ENCODE results near the gene TLCD3B.
A peak's percentile ranks its signal among the peaks of the same experiment; 100 is the strongest.

Gene TLCD3B, protein sequence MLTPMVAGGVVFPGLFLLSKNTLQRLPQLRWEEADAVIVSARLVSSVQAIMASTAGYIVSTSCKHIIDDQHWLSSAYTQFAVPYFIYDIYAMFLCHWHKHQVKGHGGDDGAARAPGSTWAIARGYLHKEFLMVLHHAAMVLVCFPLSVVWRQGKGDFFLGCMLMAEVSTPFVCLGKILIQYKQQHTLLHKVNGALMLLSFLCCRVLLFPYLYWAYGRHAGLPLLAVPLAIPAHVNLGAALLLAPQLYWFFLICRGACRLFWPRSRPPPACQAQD

GRCh38 chr16:30030841-30031413, at the start of gene TLCD3B:
Gene TLCD3B, minus strand, starts transcription at chr16:30031271. Its CDS starts 744 bp downstream, at chr16:30030527.
- DNase-seq (ENCODE audit: low read depth in 2 of 2), result no peak

- no peak for DNase-seq (ENCODE audit: low read depth in 2 of 2)
Observed at GRCh38 chr16:30079480-30079879, 48.4 kb upstream of the TLCD3B start.

DNA sequence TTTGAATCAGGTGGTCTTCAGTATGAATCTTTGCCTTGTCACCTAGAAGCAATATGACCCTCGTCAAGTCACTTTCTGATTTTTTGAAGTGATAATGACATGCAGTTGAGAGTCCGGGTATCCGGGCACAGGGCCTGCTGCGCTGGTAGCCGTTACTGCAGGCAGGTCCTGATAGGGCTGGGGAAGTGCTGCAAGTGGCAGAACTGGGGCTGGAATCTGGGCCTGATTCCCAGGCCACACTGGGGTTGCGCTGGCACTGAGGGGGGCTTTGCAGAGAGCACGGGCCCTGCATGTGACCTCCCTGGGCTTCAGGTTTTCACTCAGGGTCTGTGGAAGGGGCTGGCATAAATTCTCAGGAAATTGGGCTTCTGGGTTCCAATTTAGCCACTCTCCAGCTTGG, 47.7 kb upstream of the TLCD3B start:
- no peak for DNase-seq (ENCODE audit: low read depth in 2 of 2)

- no peak for DNase-seq (ENCODE audit: low read depth in 2 of 2)
Observed at GRCh38 chr16:30077656-30078055, 46.6 kb upstream of the TLCD3B start.

DNA sequence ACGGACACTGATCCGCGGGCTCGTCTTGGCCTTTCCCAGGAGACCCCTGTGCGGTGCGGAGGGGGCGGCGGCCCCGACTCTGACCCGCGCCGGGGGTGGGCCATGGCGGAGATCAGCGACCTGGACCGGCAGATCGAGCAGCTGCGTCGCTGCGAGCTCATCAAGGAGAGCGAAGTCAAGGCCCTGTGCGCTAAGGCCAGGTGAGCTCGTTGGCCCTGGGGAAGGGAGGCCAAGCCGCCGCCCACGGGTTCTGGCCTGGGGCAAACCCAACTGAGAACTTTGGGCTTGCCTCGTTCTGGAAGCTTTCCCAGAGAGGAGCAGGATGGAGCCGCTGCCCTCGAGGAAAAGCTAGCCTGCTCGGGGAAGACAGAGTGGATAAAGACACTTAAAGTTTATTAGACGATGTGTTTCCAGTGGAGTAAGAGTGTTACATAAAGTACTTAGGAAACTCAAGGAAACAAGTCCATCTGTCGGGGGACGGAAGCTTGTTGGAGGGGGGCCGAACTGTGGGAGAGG, 45.3 kb upstream of the TLCD3B start:
- no peak for DNase-seq (ENCODE audit: low read depth in 2 of 2)

DNA sequence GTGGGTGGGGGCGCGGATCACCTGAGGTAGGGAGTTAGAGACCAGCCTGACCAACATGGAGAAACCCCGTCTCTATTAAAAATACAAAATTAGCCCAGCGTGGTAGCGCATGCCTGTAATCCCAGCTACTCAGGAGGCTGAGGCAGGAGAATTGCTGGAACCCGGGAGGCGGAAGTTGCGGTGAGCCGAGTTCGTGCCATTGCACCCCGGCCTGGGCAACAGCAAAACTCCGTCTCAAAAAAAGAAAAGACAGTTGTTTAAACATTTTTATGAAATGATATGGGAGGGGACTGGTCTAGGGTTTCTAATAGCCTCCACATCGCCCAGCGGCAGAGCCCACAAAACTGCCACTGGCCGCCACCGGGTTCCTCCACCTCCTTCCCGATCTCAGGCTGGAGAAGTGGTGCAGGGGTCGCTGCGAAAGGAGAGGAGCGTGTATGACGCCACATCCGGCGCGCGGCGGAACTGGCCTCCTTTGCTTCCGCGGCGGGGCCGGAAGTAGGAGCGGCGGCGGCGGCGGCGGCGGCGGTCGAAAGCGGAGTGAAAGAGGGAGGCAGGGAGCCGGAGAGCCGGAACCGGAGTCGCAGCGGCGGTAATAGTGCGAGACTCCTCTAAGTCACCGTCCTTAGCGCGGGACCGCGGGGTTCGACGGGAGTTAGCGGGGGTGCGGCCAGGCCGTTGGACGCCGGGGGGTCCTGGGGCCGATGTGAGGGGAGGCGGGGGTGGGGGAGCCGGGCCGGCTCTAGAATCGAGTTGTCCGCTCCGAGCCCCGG, 44.6 kb upstream of the TLCD3B start, which contains the start of gene PPP4C:
Gene PPP4C, plus strand, starts transcription at position 492 of the 773 bp plus-strand sequence. CDS start 384 bp downstream, outside the sequence.
- DNase-seq (ENCODE audit: low read depth in 2 of 2), result peak; percentile 88 to 89

DNA sequence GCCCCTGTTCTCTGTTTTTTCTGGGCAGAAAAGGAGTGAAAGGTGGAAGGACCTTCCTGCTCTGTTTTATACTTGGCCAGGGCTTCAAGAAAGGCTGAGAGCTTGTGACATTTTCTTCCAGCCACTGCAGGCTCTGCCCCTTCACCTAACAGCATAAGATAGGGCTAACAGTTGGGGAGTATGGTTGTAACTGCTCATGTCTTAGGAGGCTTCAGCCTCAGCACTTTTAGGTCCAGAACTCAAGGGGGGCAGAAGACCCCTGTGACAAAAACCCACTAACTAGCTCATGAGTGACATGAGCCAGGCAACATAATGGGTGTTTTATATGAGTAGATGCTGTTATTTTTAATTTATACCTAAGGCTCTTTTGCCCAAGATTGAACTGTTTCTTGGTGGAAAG, 39.4 kb upstream of the TLCD3B start:
- no peak for DNase-seq (ENCODE audit: low read depth in 2 of 2)

DNA sequence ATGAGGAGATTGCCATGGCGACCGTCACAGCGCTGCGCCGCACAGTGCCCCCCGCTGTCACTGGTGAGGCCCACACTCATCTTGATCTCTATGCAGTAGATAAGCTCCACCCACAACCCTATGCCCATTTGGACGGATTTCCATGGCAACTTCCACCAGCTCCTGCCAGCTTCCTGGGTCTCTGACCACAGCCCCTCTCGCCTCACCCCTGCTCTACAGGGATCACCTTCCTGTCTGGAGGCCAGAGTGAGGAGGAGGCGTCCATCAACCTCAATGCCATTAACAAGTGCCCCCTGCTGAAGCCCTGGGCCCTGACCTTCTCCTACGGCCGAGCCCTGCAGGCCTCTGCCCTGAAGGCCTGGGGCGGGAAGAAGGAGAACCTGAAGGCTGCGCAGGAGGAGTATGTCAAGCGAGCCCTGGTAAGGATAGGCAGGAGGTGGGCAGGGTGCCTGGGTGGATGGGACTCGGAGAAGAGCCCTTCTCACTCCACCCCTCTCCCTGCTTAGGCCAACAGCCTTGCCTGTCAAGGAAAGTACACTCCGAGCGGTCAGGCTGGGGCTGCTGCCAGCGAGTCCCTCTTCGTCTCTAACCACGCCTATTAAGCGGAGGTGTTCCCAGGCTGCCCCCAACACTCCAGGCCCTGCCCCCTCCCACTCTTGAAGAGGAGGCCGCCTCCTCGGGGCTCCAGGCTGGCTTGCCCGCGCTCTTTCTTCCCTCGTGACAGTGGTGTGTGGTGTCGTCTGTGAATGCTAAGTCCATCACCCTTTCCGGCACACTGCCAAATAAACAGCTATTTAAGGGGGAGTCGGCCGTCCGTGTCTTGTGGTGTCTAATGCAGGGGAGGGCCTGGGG, 38.8 kb upstream of the TLCD3B start:
- DNase-seq (ENCODE audit: low read depth in 2 of 2), result no peak

DNA sequence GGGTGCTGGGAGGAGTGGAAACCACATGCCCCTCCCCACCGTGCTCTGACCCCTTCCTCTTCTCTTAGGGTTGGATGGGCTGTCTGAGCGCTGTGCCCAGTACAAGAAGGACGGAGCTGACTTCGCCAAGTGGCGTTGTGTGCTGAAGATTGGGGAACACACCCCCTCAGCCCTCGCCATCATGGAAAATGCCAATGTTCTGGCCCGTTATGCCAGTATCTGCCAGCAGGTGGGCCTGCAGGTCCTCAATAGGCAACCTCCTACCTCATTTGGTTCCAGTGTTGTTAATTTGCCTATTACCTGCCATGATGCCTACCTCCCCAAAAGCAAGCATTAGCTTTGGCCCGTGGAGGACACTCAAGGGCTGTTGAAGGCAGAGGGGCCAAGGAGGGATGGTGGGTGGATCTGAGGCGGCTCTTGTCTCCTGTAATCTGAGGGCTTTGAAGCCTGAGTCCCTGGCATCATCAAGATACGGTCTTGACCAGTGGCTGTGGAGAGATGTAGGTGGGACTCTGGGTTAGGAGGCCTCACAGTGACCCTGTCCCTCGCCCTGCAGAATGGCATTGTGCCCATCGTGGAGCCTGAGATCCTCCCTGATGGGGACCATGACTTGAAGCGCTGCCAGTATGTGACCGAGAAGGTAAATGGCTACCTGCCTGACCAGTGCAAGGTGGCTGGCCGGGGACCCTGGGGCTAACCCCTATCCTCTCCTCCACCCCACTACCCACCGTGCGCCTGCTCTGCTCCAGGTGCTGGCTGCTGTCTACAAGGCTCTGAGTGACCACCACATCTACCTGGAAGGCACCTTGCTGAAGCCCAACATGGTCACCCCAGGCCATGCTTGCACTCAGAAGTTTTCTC, 37.9 kb upstream of the TLCD3B start:
- DNase-seq (ENCODE audit: low read depth in 2 of 2), result peak in 1 of 2 donors; percentile 52

GRCh38 chr16:30068333-30068732, 37.3 kb upstream of the TLCD3B start:
- DNase-seq (ENCODE audit: low read depth in 2 of 2), result no peak

DNA sequence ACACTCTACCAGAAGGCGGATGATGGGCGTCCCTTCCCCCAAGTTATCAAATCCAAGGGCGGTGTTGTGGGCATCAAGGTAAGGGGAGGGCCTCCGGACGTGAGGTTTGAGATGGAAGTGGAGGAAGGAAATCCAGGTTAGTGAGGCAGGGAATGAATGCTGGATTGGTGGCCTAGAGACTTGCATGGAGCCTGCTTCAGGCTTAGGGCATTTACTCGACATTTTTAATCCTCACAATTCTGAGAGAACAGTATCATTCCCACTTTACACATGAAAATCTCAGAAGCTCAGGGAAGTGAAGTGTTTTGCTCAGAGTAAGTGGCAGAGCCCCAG, 36.5 kb upstream of the TLCD3B start:
- DNase-seq (ENCODE audit: low read depth in 2 of 2), result no peak

DNA sequence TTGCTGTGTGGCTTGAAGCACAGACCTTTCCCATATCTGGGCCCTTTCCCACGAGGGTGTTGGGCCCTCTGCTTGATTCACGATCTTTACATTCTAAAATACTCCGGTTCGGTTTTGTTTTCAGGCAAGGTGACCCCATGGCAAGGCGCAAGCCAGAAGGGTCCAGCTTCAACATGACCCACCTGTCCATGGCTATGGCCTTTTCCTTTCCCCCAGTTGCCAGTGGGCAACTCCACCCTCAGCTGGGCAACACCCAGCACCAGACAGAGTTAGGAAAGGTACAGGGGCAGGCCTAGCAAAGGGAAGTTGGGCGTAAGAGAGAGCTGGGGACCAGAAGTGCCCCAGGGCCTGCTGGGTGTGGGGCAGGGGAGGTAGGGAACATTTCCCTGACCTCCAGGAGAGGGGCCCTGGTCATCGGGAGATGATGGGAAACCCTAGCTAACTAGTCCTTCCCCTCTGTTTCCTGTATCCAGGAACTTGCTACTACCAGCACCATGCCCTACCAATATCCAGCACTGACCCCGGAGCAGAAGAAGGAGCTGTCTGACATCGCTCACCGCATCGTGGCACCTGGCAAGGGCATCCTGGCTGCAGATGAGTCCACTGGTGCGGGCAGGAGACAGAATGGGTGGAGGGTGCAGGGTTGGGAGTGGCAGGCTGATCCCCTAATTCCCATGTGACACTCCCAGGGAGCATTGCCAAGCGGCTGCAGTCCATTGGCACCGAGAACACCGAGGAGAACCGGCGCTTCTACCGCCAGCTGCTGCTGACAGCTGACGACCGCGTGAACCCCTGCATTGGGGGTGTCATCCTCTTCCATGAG, 35.9 kb upstream of the TLCD3B start:
- DNase-seq (ENCODE audit: low read depth in 2 of 2), result no peak

DNA sequence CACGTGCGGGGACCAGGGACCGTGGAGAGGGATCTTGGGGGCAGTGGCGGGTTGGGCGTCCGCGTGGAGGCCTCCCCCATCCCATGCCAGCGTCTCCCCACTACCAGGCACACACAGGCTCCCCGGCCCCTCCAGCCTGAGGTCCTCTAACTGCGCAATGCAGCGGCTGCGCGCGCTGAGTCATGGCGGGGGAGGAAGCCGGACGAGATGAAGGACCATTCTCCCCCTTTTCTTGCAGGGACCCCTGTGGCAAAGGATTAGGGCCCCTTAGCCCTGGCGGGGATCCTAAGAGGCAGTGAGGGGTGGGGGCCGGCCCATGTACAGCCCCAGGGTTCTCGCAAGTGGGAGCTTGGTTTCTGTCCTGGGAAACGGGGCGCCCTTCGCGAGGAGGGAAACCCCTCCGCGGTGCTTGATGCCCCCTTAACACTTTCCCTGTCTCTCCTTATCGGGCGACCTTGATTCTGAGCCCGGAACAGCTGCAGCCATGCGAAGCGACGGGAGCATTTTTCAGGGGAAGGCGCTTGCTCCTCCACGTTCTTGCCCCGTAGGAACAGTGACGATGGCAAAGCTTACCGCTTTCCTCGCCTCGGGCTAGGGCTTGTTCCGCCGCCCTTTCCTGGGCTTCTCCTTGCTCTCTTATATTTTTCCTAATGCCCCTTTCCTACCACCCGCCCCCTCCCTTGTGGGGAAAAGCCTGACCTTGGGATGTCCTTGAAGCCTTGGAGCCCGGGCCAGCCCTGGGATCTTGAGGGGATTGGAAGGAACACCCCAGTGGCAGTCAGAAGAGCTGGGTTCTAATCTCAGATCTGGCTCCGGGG, 35.1 kb upstream of the TLCD3B start:
- peak; percentile 29 to 45 for DNase-seq (ENCODE audit: low read depth in 2 of 2)

DNA sequence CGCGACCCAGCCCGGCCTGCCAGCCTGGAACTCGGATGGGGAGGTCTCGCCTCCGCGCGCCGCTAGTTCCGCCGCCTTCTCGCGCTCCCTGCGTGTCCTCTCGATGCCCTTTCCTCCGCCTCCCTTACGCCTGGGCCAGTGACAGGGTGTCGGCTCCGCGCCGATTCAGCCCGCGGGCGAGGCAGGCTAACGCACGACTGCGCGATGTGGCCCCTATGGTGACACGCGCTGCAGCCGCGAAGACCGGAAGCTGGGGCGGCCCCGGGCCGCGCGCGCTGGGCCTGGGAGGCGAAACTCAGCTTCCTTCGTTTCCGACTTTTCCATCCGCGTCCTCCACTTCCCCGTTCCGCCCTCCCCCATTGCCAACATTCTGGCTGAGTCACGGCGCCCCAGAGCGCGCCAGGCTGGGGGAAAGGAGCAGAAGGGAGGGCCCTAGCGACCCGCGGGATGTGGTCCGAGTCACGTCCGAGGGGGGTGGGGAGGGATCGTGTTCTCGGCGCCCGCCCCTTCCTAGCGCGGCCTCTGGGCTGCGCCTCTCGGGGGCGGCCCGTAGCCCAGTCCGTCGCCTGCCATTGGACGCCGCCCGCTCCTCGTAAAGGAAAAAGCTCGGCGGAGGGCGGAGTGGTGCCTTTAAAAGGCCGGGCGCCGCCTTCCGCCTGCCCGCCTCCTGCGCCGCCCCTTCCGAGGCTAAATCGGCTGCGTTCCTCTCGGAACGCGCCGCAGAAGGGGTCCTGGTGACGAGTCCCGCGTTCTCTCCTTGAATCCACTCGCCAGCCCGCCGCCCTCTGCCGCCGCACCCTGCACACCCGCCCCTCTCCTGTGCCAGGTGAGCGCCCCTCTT, 34.3 kb upstream of the TLCD3B start, which contains the start of gene ALDOA:
Gene ALDOA, plus strand, starts transcription at position 659 of the 841 bp plus-strand sequence. CDS start 1,138 bp downstream, outside the sequence.
- peak; percentile 94 to 97 for DNase-seq (ENCODE audit: low read depth in 2 of 2)

- no peak for DNase-seq (ENCODE audit: low read depth in 2 of 2)
Observed at GRCh38 chr16:30064729-30065101, 33.6 kb upstream of the TLCD3B start.

DNA sequence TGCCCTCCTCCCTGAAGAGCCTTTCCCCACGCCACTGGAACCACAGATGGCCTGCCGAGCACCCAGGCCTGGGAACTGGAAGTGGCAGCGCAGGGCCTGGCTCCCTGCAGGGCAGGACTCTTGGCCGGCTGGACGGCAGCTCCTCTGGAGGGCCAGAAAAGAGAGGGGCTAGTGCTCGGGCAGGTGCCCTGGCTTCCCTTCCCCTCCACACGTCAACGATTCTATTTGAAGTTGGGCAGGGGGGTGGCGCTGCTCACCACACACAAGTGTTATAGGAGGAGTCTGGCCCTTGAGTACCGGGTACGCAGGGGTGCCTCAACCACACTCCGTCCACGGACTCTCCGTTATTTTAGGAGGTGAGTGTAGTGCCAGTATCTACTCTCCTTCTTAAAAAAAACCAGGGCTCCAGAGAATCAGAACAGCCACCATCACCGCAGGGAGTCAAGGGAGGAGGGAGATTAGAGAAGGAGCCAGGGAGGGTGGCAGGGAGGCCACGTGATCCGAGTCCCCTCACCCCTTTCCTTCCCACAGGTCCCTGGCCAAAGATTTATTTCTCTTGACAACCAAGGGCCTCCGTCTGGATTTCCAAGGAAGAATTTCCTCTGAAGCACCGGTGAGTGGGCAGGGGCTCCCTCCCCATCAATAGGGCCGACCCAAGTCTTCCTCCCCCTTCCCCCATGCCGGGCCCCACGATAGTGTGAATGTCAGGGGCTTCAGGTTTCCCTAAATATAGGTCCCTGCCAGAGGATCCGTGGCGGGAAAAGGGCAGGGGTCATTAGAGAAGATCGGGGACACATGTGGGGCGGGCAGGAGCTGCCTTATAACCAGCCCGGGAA, 33.0 kb upstream of the TLCD3B start:
- DNase-seq (ENCODE audit: low read depth in 2 of 2), result peak; percentile 55 to 66

GRCh38 chr16:30063278-30063892, 32.3 kb upstream of the TLCD3B start:
- no peak for DNase-seq (ENCODE audit: low read depth in 2 of 2)

Measured in stimulated activated CD4-positive, alpha-beta T cell treated with anti-CD3 and anti-CD28 coated beads, Interleukin-4, amount 100 ng/mL, for 48 hours (primary cell).